Measurements from ENCODE around the gene SGO2. TPM values are rescaled to one million over a fixed set of nuclear protein-coding genes. Genes with fewer than 3 reads are reported as not detected.

SGO2 gene
- total and polyA plus RNA-seq, 8 donors: 3.6 to 26.2 (median 14.2) TPM

DNA sequence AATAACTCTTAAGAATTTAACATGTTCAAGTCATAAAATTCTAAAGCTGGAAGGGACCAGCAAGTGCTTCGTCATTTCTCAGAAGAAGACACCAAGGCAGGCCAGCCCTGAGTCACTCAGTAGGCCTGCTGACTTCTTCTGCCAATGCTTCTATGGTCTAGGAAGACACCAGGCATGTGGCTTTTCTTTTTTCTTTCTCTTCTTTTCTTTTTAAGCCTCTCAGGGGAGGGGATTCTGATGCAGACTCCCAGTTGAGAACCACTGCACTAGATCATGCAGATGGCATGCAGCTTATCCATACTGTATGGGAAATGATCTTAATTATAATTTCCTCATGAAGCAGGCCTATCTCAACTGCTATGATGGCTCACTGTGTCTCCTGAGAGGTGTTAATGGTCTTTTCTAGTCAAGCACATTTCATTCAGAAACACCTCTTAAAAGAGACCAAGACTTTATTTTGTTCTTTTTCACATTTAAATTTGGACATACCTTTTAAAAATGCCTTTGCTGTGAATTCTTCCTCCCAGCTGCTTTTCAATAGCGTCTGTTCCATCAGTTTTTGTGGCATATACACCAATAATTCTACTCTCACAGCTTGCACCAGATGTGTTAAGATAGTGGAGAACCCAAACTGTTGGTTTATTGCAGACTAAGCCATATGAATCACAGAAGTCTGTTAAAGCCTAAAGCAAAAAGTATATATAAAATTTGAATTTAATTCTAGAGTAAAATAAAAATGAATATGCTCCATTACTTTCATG, 27.4 kb upstream of the SGO2 start:
- H3K27me3 ChIP-seq: no peaks in the 10 kb centered on the region
- no peak overlapping the region for H3K4me3 ChIP-seq
- ATAC-seq: no peak
- TF ChIP-seq, protein P1, sequence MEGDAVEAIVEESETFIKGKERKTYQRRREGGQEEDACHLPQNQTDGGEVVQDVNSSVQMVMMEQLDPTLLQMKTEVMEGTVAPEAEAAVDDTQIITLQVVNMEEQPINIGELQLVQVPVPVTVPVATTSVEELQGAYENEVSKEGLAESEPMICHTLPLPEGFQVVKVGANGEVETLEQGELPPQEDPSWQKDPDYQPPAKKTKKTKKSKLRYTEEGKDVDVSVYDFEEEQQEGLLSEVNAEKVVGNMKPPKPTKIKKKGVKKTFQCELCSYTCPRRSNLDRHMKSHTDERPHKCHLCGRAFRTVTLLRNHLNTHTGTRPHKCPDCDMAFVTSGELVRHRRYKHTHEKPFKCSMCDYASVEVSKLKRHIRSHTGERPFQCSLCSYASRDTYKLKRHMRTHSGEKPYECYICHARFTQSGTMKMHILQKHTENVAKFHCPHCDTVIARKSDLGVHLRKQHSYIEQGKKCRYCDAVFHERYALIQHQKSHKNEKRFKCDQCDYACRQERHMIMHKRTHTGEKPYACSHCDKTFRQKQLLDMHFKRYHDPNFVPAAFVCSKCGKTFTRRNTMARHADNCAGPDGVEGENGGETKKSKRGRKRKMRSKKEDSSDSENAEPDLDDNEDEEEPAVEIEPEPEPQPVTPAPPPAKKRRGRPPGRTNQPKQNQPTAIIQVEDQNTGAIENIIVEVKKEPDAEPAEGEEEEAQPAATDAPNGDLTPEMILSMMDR (IDR thresholded peaks at IDR 0.05): no peak
- H3K36me3 ChIP-seq: peaks cover 0 to 63% of the 10 kb centered on the region in 2 donors
- intact Hi-C loops (cut with DNase I): no loop called here
- DNase-seq: no peak
- no peaks in the 10 kb centered on the region for H3K4me1 ChIP-seq
- no peak overlapping the region for H3K27ac ChIP-seq
- H3K9me3 ChIP-seq: no peaks in the 10 kb centered on the region

DNA sequence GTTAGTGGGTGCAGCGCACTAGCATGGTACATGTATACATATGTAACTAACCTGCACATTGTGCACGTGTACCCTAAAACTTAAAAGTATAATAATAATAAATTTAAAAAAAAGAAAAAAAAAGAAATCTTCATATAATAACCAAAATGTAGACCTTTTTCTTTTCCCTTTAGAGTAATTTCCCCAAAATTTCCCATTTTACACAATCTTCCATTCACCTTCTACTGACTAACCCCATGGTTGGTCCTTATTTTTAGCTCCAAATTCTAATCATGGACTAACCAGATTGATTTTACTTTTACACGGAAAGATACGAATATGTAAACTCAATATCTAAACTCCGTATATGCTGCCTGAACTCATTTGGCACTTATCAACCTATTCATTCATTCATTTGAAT, 23.8 kb upstream of the SGO2 start:
- Histone ChIP-seq H3K27me3 (no peaks in the 10 kb centered on the region), H3K4me1 (no peaks in the 10 kb centered on the region), H3K27ac (no peak overlapping the region), H3K4me3 (no peak overlapping the region), H3K36me3 (peaks cover 0 to 40% of the 10 kb centered on the region in 2 donors), H3K9me3 (no peaks in the 10 kb centered on the region)
- no peak for DNase-seq
- ATAC-seq: no peak
- TF ChIP-seq, protein P1 (IDR thresholded peaks at IDR 0.05): no peak
- intact Hi-C loops (cut with DNase I): no loop called here

DNA sequence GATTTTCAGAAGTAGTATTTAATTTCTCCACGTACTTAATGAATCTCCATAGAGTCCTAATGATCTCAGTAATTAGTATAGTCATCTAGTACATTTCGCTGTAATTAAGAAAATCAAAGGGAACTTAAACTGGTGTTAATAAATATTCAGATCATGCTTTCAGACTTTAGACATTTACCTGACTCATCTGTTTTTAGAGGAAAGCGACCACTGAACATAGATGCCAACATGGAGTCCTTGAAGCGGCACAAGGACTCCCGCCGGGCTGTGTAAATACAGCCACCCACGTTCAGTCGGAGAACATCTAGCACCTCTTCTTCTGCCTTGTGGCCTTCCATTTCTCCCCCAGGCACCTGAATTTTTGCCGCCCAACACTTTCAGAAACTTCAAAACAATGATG, 19.3 kb upstream of the SGO2 start:
- peaks cover 3 to 16% of the 10 kb centered on the region in 2 donors for H3K4me1 ChIP-seq
- H3K4me3 ChIP-seq: no peak overlapping the region
- TF ChIP-seq, protein P1 (IDR thresholded peaks at IDR 0.05): no peak
- ATAC-seq (no peak), DNase-seq (no peak)
- no peak overlapping the region for H3K27ac ChIP-seq
- intact Hi-C loops (cut with DNase I): no loop called here
- H3K36me3 ChIP-seq: peaks cover 0 to 26% of the 10 kb centered on the region in 2 donors
- no peaks in the 10 kb centered on the region for H3K9me3 ChIP-seq
- no peaks in the 10 kb centered on the region for H3K27me3 ChIP-seq

DNA sequence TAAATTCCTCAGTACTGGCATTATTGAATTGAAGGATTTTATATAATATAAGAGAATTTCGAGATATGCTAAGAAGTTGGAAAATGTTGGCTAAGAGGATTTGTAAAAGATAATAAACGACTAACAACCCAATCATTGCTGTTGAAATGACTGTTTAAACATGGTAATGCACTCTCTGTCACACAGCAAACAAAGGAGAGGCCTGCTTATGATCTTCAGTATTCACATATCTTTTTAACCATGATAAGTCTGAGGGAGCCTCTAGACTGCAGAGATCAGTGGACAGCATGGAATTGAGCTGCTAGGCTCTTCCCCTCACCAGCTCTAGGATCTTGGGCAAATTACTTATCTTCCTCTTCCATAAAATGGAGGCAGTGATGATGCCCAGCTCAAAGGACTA, 18.8 kb upstream of the SGO2 start:
- Histone ChIP-seq H3K4me3 (no peak overlapping the region), H3K27me3 (no peaks in the 10 kb centered on the region), H3K36me3 (peaks cover 0 to 24% of the 10 kb centered on the region in 2 donors), H3K27ac (no peak overlapping the region), H3K4me1 (peaks cover 3 to 16% of the 10 kb centered on the region in 2 donors), H3K9me3 (no peaks in the 10 kb centered on the region)
- ATAC-seq (no peak), DNase-seq (no peak)
- intact Hi-C loops (cut with DNase I): no loop called here
- TF ChIP-seq, protein P1 (IDR thresholded peaks at IDR 0.05): no peak

DNA sequence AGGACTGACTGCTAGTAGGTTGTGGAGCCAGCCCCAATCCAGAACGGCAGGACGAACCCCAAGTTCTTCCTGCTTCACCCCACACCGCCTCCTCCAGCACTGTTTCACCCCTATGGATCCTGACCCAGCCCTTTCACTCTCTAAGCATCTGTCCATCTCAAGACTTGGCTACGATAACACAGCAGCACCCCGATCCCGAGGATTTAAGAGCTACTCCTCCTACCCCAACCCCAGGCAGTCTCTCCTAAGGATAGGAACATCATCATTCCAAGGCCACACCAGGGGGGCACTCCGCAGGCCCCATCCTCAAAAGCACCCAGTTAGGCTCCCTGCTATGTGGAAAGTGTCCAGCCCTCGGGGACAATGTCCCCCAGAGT, 16.8 kb upstream of the SGO2 start:
- no peaks in the 10 kb centered on the region for H3K9me3 ChIP-seq
- peaks cover 3 to 16% of the 10 kb centered on the region in 2 donors for H3K4me1 ChIP-seq
- H3K36me3 ChIP-seq: peaks cover 0 to 5% of the 10 kb centered on the region in 2 donors
- ATAC-seq (peak; percentile 4), DNase-seq (peak in 1 of 4 donors; percentile 3)
- H3K27me3 ChIP-seq: no peaks in the 10 kb centered on the region
- intact Hi-C loops (cut with DNase I): no loop called here
- peak overlapping the region; percentile 72 to 78 for H3K4me3 ChIP-seq
- TF ChIP-seq, protein P1 (IDR thresholded peaks at IDR 0.05): no peak
- H3K27ac ChIP-seq: peak overlapping the region; percentile 75 to 90
